Neural cell (in vitro differentiated cells): ENCODE results near the gene PDE4D. TPM values are rescaled to one million over a fixed set of nuclear protein-coding genes. Genes with fewer than 3 reads are reported as not detected.

Experiments
- H2AFZ ChIP-seq: fragments of 200-600, 300-800 bp; sonication (generic), shearing (Covaris generic); 2 replicates; pipeline ENCODE4 v1.6.0; 2014; ENCODE audit warnings: low read depth, mild to moderate bottlenecking, antibody characterized with exemption, low read length, moderate library complexity
- H3F3A ChIP-seq: fragments of 200-600 bp; shearing (Covaris generic); 2 replicates; pipeline ENCODE4 v1.6.1; 2016; ENCODE audit warnings: mild to moderate bottlenecking, moderate library complexity, mixed read lengths, antibody characterized with exemption, low read length; ENCODE audit not compliant: insufficient read depth, poor library complexity, severe bottlenecking
- H3K27ac ChIP-seq: fragments of 200-600, 300-800 bp; sonication (generic), shearing (Covaris generic); 2 replicates; pipeline ENCODE4 v1.5.1; 2014; ENCODE audit warnings: mild to moderate bottlenecking, low read length, moderate library complexity
- H3K27me3 ChIP-seq: fragments of 300-800, 200-600 bp; sonication (generic), shearing (Covaris generic); 2 replicates; pipeline ENCODE4 v1.6.0; 2014; ENCODE audit warnings: mild to moderate bottlenecking, low read depth, low read length, moderate library complexity; ENCODE audit not compliant: insufficient read depth
- H3K36me3 ChIP-seq: fragments of 300-800, 200-600 bp; sonication (generic), shearing (Covaris generic); 2 replicates; pipeline ENCODE4 v1.5.1; 2014; ENCODE audit warnings: mild to moderate bottlenecking, antibody characterized with exemption, low read length, moderate library complexity; ENCODE audit not compliant: insufficient read depth
- H3K4me2 ChIP-seq: fragments of 300-800, 200-600 bp; sonication (generic), shearing (Covaris generic); 2 replicates; pipeline ENCODE4 v1.6.0; 2014; ENCODE audit warnings: mild to moderate bottlenecking, low read length
- H3K4me3 ChIP-seq: fragments of 300-800, 200-600 bp; sonication (generic), shearing (Covaris generic); 2 replicates; pipeline ENCODE4 v1.5.1; 2014; ENCODE audit warnings: mild to moderate bottlenecking, low read length, moderate library complexity
- H3K79me2 ChIP-seq: fragments of 200-600 bp; shearing (Covaris generic); replicated peaks from 2 replicates; pipeline ENCODE4 v1.6.0; 2014; ENCODE audit warnings: mild to moderate bottlenecking, low read length, moderate library complexity; ENCODE audit not compliant: insufficient read depth
- H3K9ac ChIP-seq: fragments of 300-800, 200-600 bp; sonication (generic), shearing (Covaris generic); 2 replicates; pipeline ENCODE4 v1.6.1; 2016; ENCODE audit warnings: mild to moderate bottlenecking, low read length, mixed read lengths
- H3K9me2 ChIP-seq: fragments of 200-600 bp; shearing (Covaris generic); 2 replicates; pipeline ENCODE4 v1.6.1; 2016; ENCODE audit warnings: mild to moderate bottlenecking, low read length, mixed read lengths; ENCODE audit not compliant: insufficient read depth
- H3K9me3 ChIP-seq: fragments of 200-600, 300-800 bp; sonication (generic), shearing (Covaris generic); 2 replicates; pipeline ENCODE4 v1.6.1; 2016; ENCODE audit warnings: mild to moderate bottlenecking, mixed run types, low read length, moderate library complexity, mixed read lengths
- H4K20me1 ChIP-seq: fragments of 200-600 bp; shearing (Covaris generic); 2 replicates; pipeline ENCODE4 v1.6.1; 2016; ENCODE audit warnings: mild to moderate bottlenecking, mixed run types; ENCODE audit not compliant: insufficient read depth
- EP300 ChIP-seq: fragments of 450-650 bp; conservative IDR thresholded peaks from 2 replicates; pipeline ENCODE4 v1.6.1; 2014; ENCODE audit warnings: antibody characterized with exemption, mild to moderate bottlenecking, moderate library complexity; ENCODE audit not compliant: poor library complexity, severe bottlenecking
- EZH2 ChIP-seq: fragments of 200-600, 300-800 bp; shearing (Covaris generic), sonication (generic); IDR thresholded peaks from 2 replicates; pipeline ENCODE4 v1.6.1; 2014; ENCODE audit warnings: antibody characterized with exemption, low read length, borderline replicate concordance, mild to moderate bottlenecking; ENCODE audit not compliant: insufficient read depth, poor library complexity, severe bottlenecking
- MXI1 ChIP-seq: fragments of 450-650 bp; conservative IDR thresholded peaks from 2 replicates; pipeline ENCODE4 v1.6.1; 2014; ENCODE audit warnings: antibody characterized with exemption, mild to moderate bottlenecking; ENCODE audit not compliant: poor library complexity, severe bottlenecking
- POLR2AphosphoS5 ChIP-seq: IDR thresholded peaks from 2 replicates; pipeline ENCODE4 v1.6.1; 2012
- RAD21 ChIP-seq: fragments of 450-650 bp; conservative IDR thresholded peaks from 2 replicates; pipeline ENCODE4 v1.6.1; 2014; ENCODE audit warnings: antibody characterized with exemption, mild to moderate bottlenecking, moderate library complexity
- SMC3 ChIP-seq: fragments of 450-650 bp; conservative IDR thresholded peaks from 2 replicates; pipeline ENCODE4 v1.6.1; 2014; ENCODE audit warnings: antibody characterized with exemption, mild to moderate bottlenecking, moderate library complexity; ENCODE audit not compliant: poor library complexity
- TAF1 ChIP-seq: IDR thresholded peaks from 2 replicates; pipeline ENCODE4 v1.6.1; 2012; ENCODE audit warnings: low read depth
- polyA plus RNA-seq: library from polyadenylated mRNA; depleted of rRNA; stranded (reverse); fragments of >200 nt; gene quantifications from 2 replicates; pipeline ENCODE4 v1.2.3, GENCODE V29; 2014
- TF ChIP-seq, protein P1 (sequence below): IDR thresholded peaks from 2 replicates; pipeline ENCODE4 v1.6.1; 2012; ENCODE audit warnings: borderline replicate concordance
- TF ChIP-seq, protein P2 (sequence below): fragments of 450-650 bp; IDR thresholded peaks from 2 replicates; pipeline ENCODE4 v1.5.1; 2014; ENCODE audit warnings: antibody characterized with exemption, mild to moderate bottlenecking, moderate library complexity; ENCODE audit not compliant: poor library complexity, severe bottlenecking

The PDE4D gene
- polyA plus RNA-seq, 1 donor from 2014 or later: 42.8 TPM

GRCh38 chr5:59274106-59274636 lies 619.4 kb downstream of the PDE4D start:
- Histone ChIP-seq H3K27ac (no peak overlapping the region), H3K4me2 (no peak overlapping the region), H3K9ac (no peak overlapping the region)

DNA sequence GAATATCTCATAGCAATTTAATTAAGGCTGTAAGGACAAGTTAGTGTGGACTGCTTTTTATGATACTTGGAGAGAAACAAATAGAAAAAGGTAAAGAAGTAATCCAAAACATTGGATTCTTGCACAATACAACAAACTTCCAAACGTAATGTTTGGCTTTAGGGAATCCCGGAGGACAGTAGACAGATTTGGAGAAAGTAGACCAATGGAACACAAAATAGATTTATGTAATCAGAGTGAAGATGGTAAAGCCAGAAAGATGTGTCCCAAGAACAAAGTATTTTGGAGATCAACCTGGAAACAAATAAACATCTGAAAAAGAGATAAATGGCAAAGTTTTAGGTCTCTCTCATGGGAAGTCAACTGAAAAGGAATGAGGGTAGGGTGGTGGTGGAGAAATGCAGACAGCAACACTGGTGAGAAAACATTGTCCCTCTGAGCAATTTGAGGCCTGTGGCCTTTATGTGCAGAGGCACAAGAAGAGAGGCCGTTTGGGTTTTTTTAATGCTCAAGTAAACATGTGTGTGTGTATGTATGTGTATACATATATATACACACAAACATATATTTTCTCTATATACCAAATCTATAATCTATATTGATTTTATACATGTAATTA lies 620.6 kb downstream of the PDE4D start:
- H3K4me2 ChIP-seq: no peak overlapping the region
- no peaks in the 10 kb centered on the region for H3K36me3 ChIP-seq
- no peaks in the 10 kb centered on the region for H3K9me2 ChIP-seq
- H3K9ac ChIP-seq: no peak overlapping the region
- TF ChIP-seq SMC3 (no peak), POLR2AphosphoS5 (no peak), TAF1 (no peak), EZH2 (no peak)
- H3K27ac ChIP-seq: no peak overlapping the region
- no peak overlapping the region for H3K4me3 ChIP-seq
- no peaks in the 10 kb centered on the region for H3K79me2 ChIP-seq
- no peaks in the 10 kb centered on the region for H3K27me3 ChIP-seq
- H2AFZ ChIP-seq: no peak overlapping the region
- H4K20me1 ChIP-seq: no peaks in the 10 kb centered on the region
- H3F3A ChIP-seq: no peaks in the 10 kb centered on the region
- H3K9me3 ChIP-seq: no peaks in the 10 kb centered on the region

More at GRCh38 chr5:59274106-59274636, 619.4 kb downstream of the PDE4D start:
- Histone ChIP-seq H3K27me3 (no peaks in the 10 kb centered on the region), H3K9me3 (no peaks in the 10 kb centered on the region), H3K4me3 (peak overlapping the region; percentile 60), H3K36me3 (no peaks in the 10 kb centered on the region), H3K79me2 (no peaks in the 10 kb centered on the region), H3K9me2 (no peaks in the 10 kb centered on the region), H2AFZ (no peak overlapping the region), H3F3A (no peaks in the 10 kb centered on the region), H4K20me1 (no peaks in the 10 kb centered on the region)
- TF ChIP-seq POLR2AphosphoS5 (no peak), EZH2 (no peak), RAD21 (no peak), TAF1 (no peak), EP300 (no peak), MXI1 (no peak), SMC3 (no peak)
- TF ChIP-seq, protein P1, sequence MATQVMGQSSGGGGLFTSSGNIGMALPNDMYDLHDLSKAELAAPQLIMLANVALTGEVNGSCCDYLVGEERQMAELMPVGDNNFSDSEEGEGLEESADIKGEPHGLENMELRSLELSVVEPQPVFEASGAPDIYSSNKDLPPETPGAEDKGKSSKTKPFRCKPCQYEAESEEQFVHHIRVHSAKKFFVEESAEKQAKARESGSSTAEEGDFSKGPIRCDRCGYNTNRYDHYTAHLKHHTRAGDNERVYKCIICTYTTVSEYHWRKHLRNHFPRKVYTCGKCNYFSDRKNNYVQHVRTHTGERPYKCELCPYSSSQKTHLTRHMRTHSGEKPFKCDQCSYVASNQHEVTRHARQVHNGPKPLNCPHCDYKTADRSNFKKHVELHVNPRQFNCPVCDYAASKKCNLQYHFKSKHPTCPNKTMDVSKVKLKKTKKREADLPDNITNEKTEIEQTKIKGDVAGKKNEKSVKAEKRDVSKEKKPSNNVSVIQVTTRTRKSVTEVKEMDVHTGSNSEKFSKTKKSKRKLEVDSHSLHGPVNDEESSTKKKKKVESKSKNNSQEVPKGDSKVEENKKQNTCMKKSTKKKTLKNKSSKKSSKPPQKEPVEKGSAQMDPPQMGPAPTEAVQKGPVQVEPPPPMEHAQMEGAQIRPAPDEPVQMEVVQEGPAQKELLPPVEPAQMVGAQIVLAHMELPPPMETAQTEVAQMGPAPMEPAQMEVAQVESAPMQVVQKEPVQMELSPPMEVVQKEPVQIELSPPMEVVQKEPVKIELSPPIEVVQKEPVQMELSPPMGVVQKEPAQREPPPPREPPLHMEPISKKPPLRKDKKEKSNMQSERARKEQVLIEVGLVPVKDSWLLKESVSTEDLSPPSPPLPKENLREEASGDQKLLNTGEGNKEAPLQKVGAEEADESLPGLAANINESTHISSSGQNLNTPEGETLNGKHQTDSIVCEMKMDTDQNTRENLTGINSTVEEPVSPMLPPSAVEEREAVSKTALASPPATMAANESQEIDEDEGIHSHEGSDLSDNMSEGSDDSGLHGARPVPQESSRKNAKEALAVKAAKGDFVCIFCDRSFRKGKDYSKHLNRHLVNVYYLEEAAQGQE: no peak
- TF ChIP-seq, protein P2, sequence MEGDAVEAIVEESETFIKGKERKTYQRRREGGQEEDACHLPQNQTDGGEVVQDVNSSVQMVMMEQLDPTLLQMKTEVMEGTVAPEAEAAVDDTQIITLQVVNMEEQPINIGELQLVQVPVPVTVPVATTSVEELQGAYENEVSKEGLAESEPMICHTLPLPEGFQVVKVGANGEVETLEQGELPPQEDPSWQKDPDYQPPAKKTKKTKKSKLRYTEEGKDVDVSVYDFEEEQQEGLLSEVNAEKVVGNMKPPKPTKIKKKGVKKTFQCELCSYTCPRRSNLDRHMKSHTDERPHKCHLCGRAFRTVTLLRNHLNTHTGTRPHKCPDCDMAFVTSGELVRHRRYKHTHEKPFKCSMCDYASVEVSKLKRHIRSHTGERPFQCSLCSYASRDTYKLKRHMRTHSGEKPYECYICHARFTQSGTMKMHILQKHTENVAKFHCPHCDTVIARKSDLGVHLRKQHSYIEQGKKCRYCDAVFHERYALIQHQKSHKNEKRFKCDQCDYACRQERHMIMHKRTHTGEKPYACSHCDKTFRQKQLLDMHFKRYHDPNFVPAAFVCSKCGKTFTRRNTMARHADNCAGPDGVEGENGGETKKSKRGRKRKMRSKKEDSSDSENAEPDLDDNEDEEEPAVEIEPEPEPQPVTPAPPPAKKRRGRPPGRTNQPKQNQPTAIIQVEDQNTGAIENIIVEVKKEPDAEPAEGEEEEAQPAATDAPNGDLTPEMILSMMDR: no peak
